HepG2 (cell line): Measurements from ENCODE around the gene DAZAP1. TPM values are rescaled to one million over a fixed set of nuclear protein-coding genes. Genes with fewer than 3 reads are reported as not detected.

ENCODE experiments used
- CTCF ChIP-seq: sonication (generic); formaldehyde crosslinking; IDR thresholded peaks from 2 replicates; pipeline ENCODE4 v1.5.0; 2020; ENCODE audit warnings: mild to moderate bottlenecking, missing genetic modification reagents, moderate library complexity
- ELK4 ChIP-seq: sonication (generic); formaldehyde crosslinking; IDR thresholded peaks from 2 replicates; pipeline ENCODE4 v1.9.0; 2021; ENCODE audit warnings: missing genetic modification reagents, borderline replicate concordance
- ESRRA ChIP-seq: sonication (generic); formaldehyde crosslinking; IDR thresholded peaks from 2 replicates; pipeline ENCODE4 v1.5.1; 2020; ENCODE audit warnings: mild to moderate bottlenecking, low read depth, missing genetic modification reagents
- MLLT10 ChIP-seq: sonication (generic); formaldehyde crosslinking; IDR thresholded peaks from 2 replicates; pipeline ENCODE4 v1.4.0; 2020; ENCODE audit warnings: missing genetic modification reagents
- NFKB2 ChIP-seq: sonication (generic); formaldehyde crosslinking; IDR thresholded peaks from 2 replicates; pipeline ENCODE4 v1.4.0; 2020; ENCODE audit warnings: missing genetic modification reagents, borderline replicate concordance
- PAF1 ChIP-seq: IDR thresholded peaks from 2 replicates; pipeline ENCODE4 v1.6.1; 2016; ENCODE audit warnings: missing genetic modification reagents, missing compliant biosample characterization
- PAXIP1 ChIP-seq: sonication (generic); formaldehyde crosslinking; conservative IDR thresholded peaks from 2 replicates; pipeline ENCODE4 v1.4.0; 2020; ENCODE audit warnings: mild to moderate bottlenecking, missing genetic modification reagents, moderate library complexity
- PRDM10 ChIP-seq: sonication (generic); formaldehyde crosslinking; IDR thresholded peaks from 2 replicates; pipeline ENCODE4 v1.4.0; 2020; ENCODE audit warnings: low read depth, missing genetic modification reagents
- RXRB ChIP-seq: IDR thresholded peaks from 2 replicates; pipeline ENCODE4 v1.6.1; 2016; ENCODE audit warnings: borderline replicate concordance, missing genetic modification reagents, missing compliant biosample characterization
- SP1 ChIP-seq, 2 experiments: fragments of 450-650 bp in 1 of 2; sonication (generic) in 1 of 2; formaldehyde crosslinking in 1 of 2; IDR thresholded peaks; 2 replicates each; pipeline versions ENCODE4 v1.4.0 to v1.6.1; 2016 to 2020; ENCODE audit warnings: missing genetic modification reagents in 1 of 2
- SRSF4 ChIP-seq: fragments of 200-400 bp; formaldehyde crosslinking; IDR thresholded peaks from one replicate; pipeline ENCODE4 v1.6.1; 2018; ENCODE audit warnings: mild to moderate bottlenecking, low read depth, low read length, moderate library complexity; ENCODE audit not compliant: poor library complexity, severe bottlenecking
- ZNF256 ChIP-seq: sonication (generic); formaldehyde crosslinking; conservative IDR thresholded peaks from 2 replicates; pipeline ENCODE4 v1.4.0; 2020; ENCODE audit warnings: missing genetic modification reagents
- ZNF501 ChIP-seq: sonication (generic); formaldehyde crosslinking; IDR thresholded peaks from 2 replicates; pipeline ENCODE4 v1.5.1; 2020; ENCODE audit warnings: mild to moderate bottlenecking, moderate library complexity, missing genetic modification reagents
- ZNF543 ChIP-seq: sonication (generic); formaldehyde crosslinking; IDR thresholded peaks from 2 replicates; pipeline ENCODE4 v1.4.0; 2020; ENCODE audit warnings: mild to moderate bottlenecking, missing genetic modification reagents
- ZNF75D ChIP-seq: sonication (generic); formaldehyde crosslinking; IDR thresholded peaks from 2 replicates; pipeline ENCODE4 v1.8.1; 2023; ENCODE audit warnings: missing genetic modification reagents, mild to moderate bottlenecking, borderline replicate concordance
- polyA plus RNA-seq, 8 experiments: library from polyadenylated mRNA; depleted of rRNA in 3 of 8; stranded (reverse) in 7 of 8; unstranded in 1 of 8; fragments of >200 nt; fragmentation: Illumina TruSeq in 4 of 8; extraction: Trizol in 4 of 8; gene quantifications; 2 replicates each; pipeline versions ENCODE4 v1.2.1 to v1.2.3, GENCODE V29; 2011 to 2016; ENCODE audit warnings: low read depth in 4 of 8, missing spikeins in 1 of 8, mixed read lengths in 1 of 8; ENCODE audit not compliant: insufficient read depth in 1 of 8
- total RNA-seq, 5 experiments: library from RNA; depleted of rRNA; stranded (reverse); fragments of >200 nt; fragmentation: Illumina TruSeq; extraction: Trizol; gene quantifications; 2 replicates each; pipeline ENCODE4 v1.2.3, GENCODE V29; 2016; ENCODE audit warnings: low read depth in 1 of 5
- TF ChIP-seq, protein P1 (sequence below): IDR thresholded peaks from 2 replicates; pipeline ENCODE4 v1.6.1; 2016

DAZAP1 gene
- total and polyA plus RNA-seq, 2 of the 13 experiments (the other 11 are each of a cell fraction or from before 2014, with no cell fraction given): 63.3 to 79.2 TPM

GRCh38 chr19:1383312-1384084, 23.9 kb upstream of the DAZAP1 start, which contains the start of gene NDUFS7 (continued):
- TF ChIP-seq PRDM10 (CRISPR knock-in tag) (peak; percentile 69; the same call in 1 of the 2 replicates), ZNF75D (CRISPR knock-in tag) (0 out of 2 replicates have a peak, but pooled peaks have one; percentile 60), ZNF501 (CRISPR knock-in tag) (peak; percentile 100), MLLT10 (CRISPR knock-in tag) (no peak), CTCF (peak; percentile 48), ESRRA (CRISPR knock-in tag) (peak; percentile 98), PAXIP1 (CRISPR knock-in tag) (peak; percentile 81), ZNF543 (peak; percentile 99), NFKB2 (CRISPR knock-in tag) (peak; percentile 85; the same call in 1 of the 2 replicates), RXRB (CRISPR knock-in tag) (peak; percentile 85), SRSF4 (no peak), ZNF256 (peak; percentile 73; the same call in 1 of the 2 replicates), ELK4 (CRISPR knock-in tag) (peak; percentile 93; the same call in 1 of the 2 replicates), PAF1 (no peak), SP1 (IDR thresholded peaks at IDR 0.05) (no peak), SP1 (CRISPR knock-in tag; IDR thresholded peaks at IDR 0.05) (peak; percentile 83)
- TF ChIP-seq, protein P1, sequence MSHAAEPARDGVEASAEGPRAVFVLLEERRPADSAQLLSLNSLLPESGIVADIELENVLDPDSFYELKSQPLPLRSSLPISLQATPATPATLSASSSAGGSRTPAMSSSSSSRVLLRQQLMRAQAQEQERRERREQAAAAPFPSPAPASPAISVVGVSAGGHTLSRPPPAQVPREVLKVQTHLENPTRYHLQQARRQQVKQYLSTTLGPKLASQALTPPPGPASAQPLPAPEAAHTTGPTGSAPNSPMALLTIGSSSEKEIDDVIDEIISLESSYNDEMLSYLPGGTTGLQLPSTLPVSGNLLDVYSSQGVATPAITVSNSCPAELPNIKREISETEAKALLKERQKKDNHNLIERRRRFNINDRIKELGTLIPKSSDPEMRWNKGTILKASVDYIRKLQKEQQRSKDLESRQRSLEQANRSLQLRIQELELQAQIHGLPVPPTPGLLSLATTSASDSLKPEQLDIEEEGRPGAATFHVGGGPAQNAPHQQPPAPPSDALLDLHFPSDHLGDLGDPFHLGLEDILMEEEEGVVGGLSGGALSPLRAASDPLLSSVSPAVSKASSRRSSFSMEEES: peak; percentile 67
